Retinal pigment epithelial cell (primary cell): ENCODE results near the gene TFR2.

Experiments used
- DNase-seq: peaks from one replicate; pipeline ENCODE4 v3.0.0-alpha.2; 2010; ENCODE audit warnings: low read depth
- H3K4me3 ChIP-seq: 2 replicates; pipeline ENCODE4 v1.5.1; 2011; ENCODE audit warnings: mild to moderate bottlenecking, low read length, control low read depth, moderate library complexity
- CTCF ChIP-seq: conservative IDR thresholded peaks from 2 replicates; pipeline ENCODE4 v1.5.1; 2011; ENCODE audit warnings: low read depth, low read length, control low read depth, inconsistent platforms

TFR2 gene

DNA sequence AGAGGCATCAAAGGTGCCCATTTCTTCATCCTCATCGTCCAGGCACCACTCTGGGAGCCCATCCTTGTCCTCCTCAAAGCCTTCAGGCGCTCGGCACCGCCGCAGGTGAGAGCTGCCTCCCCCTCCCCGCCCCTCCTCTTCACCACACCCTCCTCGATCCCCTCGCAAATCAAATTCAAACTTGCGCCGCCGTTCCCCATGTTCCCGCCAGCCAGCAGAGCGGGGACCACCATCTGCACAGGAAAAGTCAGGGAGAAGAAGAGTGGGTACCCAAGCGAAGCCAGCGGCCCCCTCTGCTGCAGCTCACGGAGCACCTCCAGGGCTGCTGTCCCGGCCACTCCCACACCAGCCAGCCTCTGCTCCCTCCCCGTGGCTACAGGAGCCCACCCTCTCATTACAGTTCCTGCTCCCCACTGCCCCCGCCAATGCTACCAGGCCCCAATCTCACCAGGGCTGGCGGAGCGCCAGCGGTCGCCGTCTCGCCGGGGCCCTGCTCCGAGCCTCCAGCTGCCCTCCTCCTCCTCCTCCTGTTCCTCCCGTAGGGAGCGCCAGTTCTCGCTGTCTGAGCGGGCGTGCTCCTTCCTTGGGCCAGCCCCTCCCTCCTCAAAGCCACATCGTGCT, 45.0 kb upstream of the TFR2 start:
- TF ChIP-seq CTCF, result no peak
- DNase-seq, result no peak
- H3K4me3 ChIP-seq, result no peak overlapping the region

DNA sequence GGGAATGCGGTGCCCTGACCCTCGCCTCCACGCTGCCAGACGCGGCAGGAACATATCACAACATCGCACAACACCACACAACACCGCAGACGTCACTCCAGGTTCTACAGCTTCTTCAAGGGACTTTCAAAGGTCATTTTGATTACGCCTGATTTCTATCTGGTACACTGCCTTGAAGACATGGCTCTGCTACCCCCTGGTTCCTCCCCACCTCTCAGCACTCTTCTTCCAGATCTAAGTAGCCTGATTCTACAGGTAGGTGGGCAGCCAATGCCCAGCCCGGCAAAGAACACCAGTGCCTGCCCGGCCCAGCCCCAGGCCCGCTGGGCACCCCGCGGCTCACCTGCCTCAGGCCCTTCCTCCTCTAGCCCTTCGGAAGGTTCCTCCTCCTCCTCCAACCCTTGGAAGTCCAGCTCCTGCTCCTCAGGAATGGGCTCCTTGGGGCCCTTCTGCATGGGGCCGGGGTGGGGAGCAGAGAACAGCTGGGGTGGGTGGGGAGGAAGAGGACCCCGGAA, 44.3 kb upstream of the TFR2 start:
- H3K4me3 ChIP-seq, result no peak overlapping the region
- TF ChIP-seq CTCF, result no peak
- DNase-seq, result no peak

DNA sequence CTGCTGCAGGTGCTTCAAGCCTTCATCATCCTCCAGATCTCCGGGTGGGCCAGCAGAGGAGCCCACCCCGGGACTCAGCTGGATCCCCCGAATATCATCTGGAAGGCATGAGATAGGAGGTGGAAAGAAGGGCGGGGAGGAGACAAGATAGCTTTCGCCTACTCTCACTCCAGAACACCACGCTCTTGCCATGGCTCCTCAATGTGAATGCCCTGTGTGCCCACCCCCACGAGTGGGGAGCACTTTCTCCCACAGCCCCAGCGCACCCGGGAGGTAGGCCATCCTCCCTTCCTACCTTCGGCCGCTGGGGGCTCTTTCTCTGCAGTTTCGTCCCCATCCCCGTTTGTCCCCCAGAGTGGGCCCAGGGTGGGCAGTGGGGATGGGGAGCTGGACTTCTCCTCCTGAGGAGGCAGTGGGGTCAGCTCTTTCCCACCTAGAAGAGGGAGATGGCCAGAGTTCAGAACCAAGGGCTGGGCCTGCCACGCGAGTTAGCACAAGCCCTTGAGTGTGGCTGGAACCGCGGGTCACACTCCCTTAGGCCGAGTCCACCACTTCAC, 43.8 kb upstream of the TFR2 start:
- TF ChIP-seq CTCF, result no peak
- H3K4me3 ChIP-seq, result no peak overlapping the region
- DNase-seq, result no peak

DNA sequence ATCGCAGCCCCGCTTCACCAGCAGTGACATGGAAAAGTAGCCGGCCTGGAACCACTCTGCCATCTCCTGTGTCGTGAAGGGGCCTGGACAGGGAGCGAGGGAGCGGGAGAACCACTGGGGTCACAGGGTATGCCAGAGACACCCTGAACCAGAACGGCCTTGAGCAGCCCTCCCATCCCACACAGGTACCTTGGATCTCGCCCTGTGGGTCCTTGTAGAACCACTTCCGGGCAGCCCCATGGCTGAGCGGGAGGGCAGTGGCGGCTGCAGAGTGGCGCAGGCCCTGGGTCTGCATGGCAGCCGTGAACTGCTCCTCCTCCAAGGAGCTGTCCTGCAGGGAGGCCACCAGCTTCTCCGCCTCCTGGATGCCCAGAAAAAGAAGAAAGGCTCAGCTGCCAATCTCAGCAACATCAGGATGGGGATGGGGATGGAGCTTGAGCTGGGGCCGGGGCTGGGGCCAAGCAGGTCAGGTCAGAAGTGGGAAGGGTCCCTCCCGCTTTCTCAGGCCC, 43.2 kb upstream of the TFR2 start:
- no peak for TF ChIP-seq CTCF
- no peak overlapping the region for H3K4me3 ChIP-seq

GRCh38 chr7:100683659-100684533, 42.5 kb upstream of the TFR2 start:
- TF ChIP-seq CTCF, result no peak
- H3K4me3 ChIP-seq, result no peak overlapping the region

More for the DNA sequence above, 43.2 kb upstream of the TFR2 start:
- no peak for DNase-seq

GRCh38 chr7:100682991-100683658, 41.8 kb upstream of the TFR2 start:
- H3K4me3 ChIP-seq, result no peak overlapping the region
- TF ChIP-seq CTCF, result no peak
- DNase-seq, result no peak

More at GRCh38 chr7:100683659-100684533, 42.5 kb upstream of the TFR2 start:
- DNase-seq, result no peak
